AG09319 (cell line): Measurements from ENCODE around the gene SLC6A19.

ENCODE experiments used
- DNase-seq: peaks from one replicate; pipeline ENCODE4 v3.0.0-alpha.2; 2010; ENCODE audit warnings: low read depth; ENCODE audit errors: extremely low read depth
- CTCF ChIP-seq: IDR thresholded peaks from 2 replicates; pipeline ENCODE4 v1.5.1; 2011; ENCODE audit warnings: low read depth, mild to moderate bottlenecking, inconsistent platforms, low read length, moderate library complexity

The SLC6A19 gene

DNA sequence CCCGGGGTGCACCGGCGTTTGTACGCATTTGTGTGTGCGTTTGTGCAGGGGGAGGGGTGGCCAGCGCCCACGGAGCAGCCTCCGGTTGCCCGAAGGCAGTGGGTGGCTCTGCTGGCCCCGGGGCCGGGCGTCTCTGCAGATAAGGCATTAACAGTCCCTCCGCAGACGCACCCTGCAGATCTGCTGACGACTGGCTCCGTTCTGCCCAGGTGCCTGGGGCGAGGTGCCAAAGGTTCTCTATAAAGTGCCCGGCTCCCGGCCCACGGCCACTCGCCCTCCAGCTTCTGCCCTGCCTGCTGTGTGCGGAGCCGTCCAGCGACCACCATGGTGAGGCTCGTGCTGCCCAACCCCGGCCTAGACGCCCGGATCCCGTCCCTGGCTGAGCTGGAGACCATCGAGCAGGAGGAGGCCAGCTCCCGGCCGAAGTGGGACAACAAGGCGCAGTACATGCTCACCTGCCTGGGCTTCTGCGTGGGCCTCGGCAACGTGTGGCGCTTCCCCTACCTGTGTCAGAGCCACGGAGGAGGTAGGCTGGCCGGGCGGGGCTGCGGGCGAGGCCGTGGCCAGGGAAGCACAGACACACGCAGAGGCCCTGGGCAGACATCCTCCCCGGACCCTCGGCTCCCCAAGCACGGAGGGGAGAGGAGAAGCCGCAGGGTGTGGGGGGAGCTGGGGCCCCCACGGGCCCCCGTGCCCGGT, at the start of gene SLC6A19:
TSS of gene SLC6A19 (plus strand) at position 269 of the 699 bp plus-strand sequence. CDS start at position 325, 56 bp downstream.
- no peak for TF ChIP-seq CTCF
- DNase-seq, result no peak

DNA sequence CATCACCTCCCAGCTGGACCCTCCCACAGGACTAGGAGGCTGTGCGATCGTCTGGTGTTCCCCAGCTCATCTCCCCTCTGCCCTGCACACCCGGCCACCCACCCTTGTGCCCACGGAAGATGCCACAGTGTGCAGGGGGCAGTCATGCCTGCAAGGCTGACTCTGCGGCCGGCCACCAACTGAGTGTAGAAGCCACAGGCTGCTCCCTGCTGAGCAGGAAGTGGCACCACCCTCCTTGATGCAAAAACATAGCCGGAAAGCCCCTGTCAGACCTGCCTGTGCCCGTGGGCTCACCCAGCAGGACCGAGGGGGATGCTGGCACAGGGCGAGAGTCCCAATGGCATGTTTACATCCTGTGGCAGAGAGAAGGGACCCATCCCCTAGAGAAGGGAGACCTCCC, 49.2 kb upstream of the SLC6A19 start:
- no peak for DNase-seq
- TF ChIP-seq CTCF, result no peak

DNA sequence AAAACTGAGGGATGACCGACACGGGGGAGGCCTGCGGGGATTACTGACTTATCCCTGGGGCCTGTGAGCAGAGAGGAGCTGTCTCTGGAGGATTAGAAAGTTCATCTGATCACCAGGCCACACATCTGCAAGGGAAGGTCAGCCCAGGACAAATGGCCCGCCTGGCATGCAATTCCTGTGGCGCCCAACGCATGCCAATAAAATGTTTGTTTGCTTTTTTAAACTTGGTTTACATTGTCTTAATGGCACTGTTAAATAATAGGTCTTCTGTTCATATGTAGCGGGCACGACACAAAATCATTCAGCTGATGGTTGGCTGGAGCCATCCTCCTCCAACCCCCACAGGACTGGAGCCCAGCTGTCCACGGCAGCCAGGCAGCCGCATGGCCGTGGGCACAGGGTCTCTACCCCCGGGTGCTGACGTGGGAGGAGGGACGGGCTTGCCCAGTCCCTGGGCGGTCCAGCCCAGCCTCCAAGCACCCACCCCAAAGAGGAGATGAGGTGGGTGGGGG, 48.6 kb upstream of the SLC6A19 start:
- no peak for TF ChIP-seq CTCF

DNA sequence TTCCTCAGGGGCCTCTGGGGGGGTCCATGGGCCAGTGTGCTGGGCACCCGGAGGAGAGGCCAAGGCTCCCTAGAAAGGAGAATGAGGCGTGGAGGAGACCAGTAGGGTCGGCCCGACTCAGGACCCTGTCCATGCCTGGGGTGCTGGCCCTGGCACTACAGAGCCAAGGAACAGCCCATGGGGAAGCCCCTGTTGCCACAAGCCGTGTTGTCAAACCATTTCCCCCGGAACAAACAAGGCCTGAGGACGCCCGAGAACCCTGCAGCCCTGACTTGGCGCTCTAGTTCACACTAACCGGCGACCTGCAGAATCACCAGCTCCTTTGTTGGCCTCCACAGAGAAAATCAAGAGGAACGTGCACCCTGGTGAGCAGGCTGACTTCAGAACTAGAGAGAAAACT, 48.0 kb upstream of the SLC6A19 start:
- no peak for TF ChIP-seq CTCF
- no peak for DNase-seq

More for the DNA sequence above, 48.6 kb upstream of the SLC6A19 start:
- DNase-seq, result no peak

GRCh38 chr5:1155191-1156032, 46.0 kb upstream of the SLC6A19 start:
- no peak for TF ChIP-seq CTCF

DNA sequence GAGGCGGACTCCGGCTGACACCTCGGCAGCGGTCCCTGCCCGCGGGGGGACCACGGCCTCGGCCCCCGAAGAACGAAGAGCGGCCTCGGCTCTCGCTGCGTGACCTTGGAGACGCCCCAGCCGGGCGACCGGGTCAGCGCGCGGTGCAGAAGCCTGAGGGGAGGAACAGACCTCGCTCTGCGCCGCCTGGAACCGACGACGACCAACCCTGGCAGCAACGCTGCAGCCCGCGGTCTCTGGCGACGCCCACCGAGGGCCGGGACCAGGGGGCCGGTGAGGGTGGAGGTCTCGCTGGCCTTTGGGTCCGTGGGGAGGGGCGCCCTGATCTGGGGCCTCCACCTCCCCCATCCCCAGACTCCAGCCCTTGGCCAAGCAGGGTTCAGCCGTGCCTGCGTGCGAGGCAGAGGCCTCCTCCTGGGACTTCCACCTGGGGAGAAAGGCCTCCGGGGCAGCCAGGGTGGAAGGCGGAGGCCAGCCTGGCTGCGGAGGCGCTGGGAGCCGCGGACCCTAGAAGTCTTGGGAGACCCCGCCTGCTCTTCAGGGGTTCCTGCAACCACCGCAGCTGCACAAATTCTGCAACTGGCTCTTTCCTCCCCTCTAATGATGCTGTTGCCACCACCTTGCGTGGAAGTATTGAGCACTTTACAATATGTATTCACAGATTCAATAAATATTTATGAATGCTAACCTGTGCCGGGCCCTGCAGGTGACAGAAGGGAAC, 45.2 kb upstream of the SLC6A19 start:
- no peak for DNase-seq
- TF ChIP-seq CTCF, result no peak

More at GRCh38 chr5:1155191-1156032, 46.0 kb upstream of the SLC6A19 start:
- no peak for DNase-seq
